ENCODE data around the gene PKN1.
A peak's percentile ranks its signal among the peaks of the same experiment; 100 is the strongest.

The PKN1 gene

GRCh38 chr19:14472202-14472938 is 39.3 kb downstream of the PKN1 start:
- Histone ChIP-seq H3K4me3 (no peak overlapping the region), H3K27me3 (ENCODE audit: low read depth) (no peaks in the 10 kb centered on the region), H3K36me3 (replicated peaks) (peaks cover 18% of the 10 kb centered on the region), H3K4me1 (peaks cover 7% of the 10 kb centered on the region), H3K9me3 (no peaks in the 10 kb centered on the region)
- in situ Hi-C loops (cut with MboI; ENCODE audit: low sequenced_read_pairs): no loop called here
- peak; percentile 22 to 91 for DNase-seq (ENCODE audit: low spot score in 2 of 2)

GRCh38 chr19:14473073-14473977 is 40.2 kb downstream of the PKN1 start:
- DNase-seq (ENCODE audit: low spot score in 2 of 2): no peak
- no peaks in the 10 kb centered on the region for H3K27me3 ChIP-seq (ENCODE audit: low read depth)
- H3K4me1 ChIP-seq: peaks cover 7% of the 10 kb centered on the region
- H3K4me3 ChIP-seq: no peak overlapping the region
- peaks cover 19% of the 10 kb centered on the region for H3K36me3 ChIP-seq (replicated peaks)
- in situ Hi-C loops (cut with MboI; ENCODE audit: low sequenced_read_pairs): no loop called here
- H3K9me3 ChIP-seq: no peaks in the 10 kb centered on the region

- Histone ChIP-seq H3K27me3 (ENCODE audit: low read depth) (no peaks in the 10 kb centered on the region), H3K36me3 (replicated peaks) (peaks cover 24% of the 10 kb centered on the region), H3K4me1 (peaks cover 7% of the 10 kb centered on the region), H3K4me3 (no peak overlapping the region), H3K9me3 (no peaks in the 10 kb centered on the region)
- no peak for DNase-seq (ENCODE audit: low spot score in 2 of 2)
- in situ Hi-C loops (cut with MboI; ENCODE audit: low sequenced_read_pairs): no loop called here
Observed at GRCh38 chr19:14473978-14474578, 41.0 kb downstream of the PKN1 start.

- Histone ChIP-seq H3K4me1 (peaks cover 7% of the 10 kb centered on the region), H3K36me3 (replicated peaks) (peaks cover 27% of the 10 kb centered on the region), H3K9me3 (no peaks in the 10 kb centered on the region), H3K27me3 (ENCODE audit: low read depth) (no peaks in the 10 kb centered on the region), H3K4me3 (no peak overlapping the region)
- no peak for DNase-seq (ENCODE audit: low spot score in 2 of 2)
- in situ Hi-C loops (cut with MboI; ENCODE audit: low sequenced_read_pairs): no loop called here
Observed at GRCh38 chr19:14474827-14475226, 41.7 kb downstream of the PKN1 start.

- peak in 1 of 2 experiments; percentile 62 for DNase-seq (ENCODE audit: low spot score in 2 of 2)
- Histone ChIP-seq H3K27me3 (ENCODE audit: low read depth) (no peaks in the 10 kb centered on the region), H3K4me1 (peaks cover 7% of the 10 kb centered on the region), H3K9me3 (no peaks in the 10 kb centered on the region), H3K36me3 (replicated peaks) (peaks cover 28% of the 10 kb centered on the region), H3K4me3 (0 out of 2 replicates have a peak within 1 kb of the TSS, but pooled peaks have one; percentile 6)
- in situ Hi-C loops (cut with MboI; ENCODE audit: low sequenced_read_pairs): no loop called here
Observed at GRCh38 chr19:14475251-14476073, 42.4 kb downstream of the PKN1 start, which contains the start of gene PTGER1. Gene PTGER1 (minus strand): TSS chr19:14475354. CDS start chr19:14474320, 1,034 bp downstream.

GRCh38 chr19:14476327-14476672 is 43.2 kb downstream of the PKN1 start:
- H3K27me3 ChIP-seq (ENCODE audit: low read depth): no peaks in the 10 kb centered on the region
- peaks cover 7% of the 10 kb centered on the region for H3K4me1 ChIP-seq
- in situ Hi-C loops (cut with MboI; ENCODE audit: low sequenced_read_pairs): no loop called here
- no peak overlapping the region for H3K4me3 ChIP-seq
- H3K36me3 ChIP-seq (replicated peaks): peaks cover 29% of the 10 kb centered on the region
- no peaks in the 10 kb centered on the region for H3K9me3 ChIP-seq
- no peak for DNase-seq (ENCODE audit: low spot score in 2 of 2)

GRCh38 chr19:14476673-14477401 is 43.7 kb downstream of the PKN1 start:
- no peaks in the 10 kb centered on the region for H3K27me3 ChIP-seq (ENCODE audit: low read depth)
- no peaks in the 10 kb centered on the region for H3K9me3 ChIP-seq
- peaks cover 29% of the 10 kb centered on the region for H3K36me3 ChIP-seq (replicated peaks)
- DNase-seq (ENCODE audit: low spot score in 2 of 2): no peak
- no peak overlapping the region for H3K4me3 ChIP-seq
- in situ Hi-C loops (cut with MboI; ENCODE audit: low sequenced_read_pairs): no loop called here
- peaks cover 7% of the 10 kb centered on the region for H3K4me1 ChIP-seq

- H3K27me3 ChIP-seq (ENCODE audit: low read depth): no peaks in the 10 kb centered on the region
- no peaks in the 10 kb centered on the region for H3K9me3 ChIP-seq
- in situ Hi-C loops (cut with MboI; ENCODE audit: low sequenced_read_pairs): no loop called here
- peaks cover 2% of the 10 kb centered on the region; the same call in 1 of the 2 replicates for H3K4me1 ChIP-seq
- no peak for DNase-seq (ENCODE audit: low spot score in 2 of 2)
- peaks cover 29% of the 10 kb centered on the region for H3K36me3 ChIP-seq (replicated peaks)
- H3K4me3 ChIP-seq: no peak overlapping the region
Observed at GRCh38 chr19:14477418-14478112, 44.5 kb downstream of the PKN1 start.

- in situ Hi-C loops (cut with MboI; ENCODE audit: low sequenced_read_pairs): no loop called here
- Histone ChIP-seq H3K27me3 (ENCODE audit: low read depth) (no peaks in the 10 kb centered on the region), H3K4me1 (0 out of 2 replicates have a peak, but pooled peaks cover 2% of the 10 kb centered on the region), H3K36me3 (replicated peaks) (peaks cover 29% of the 10 kb centered on the region), H3K9me3 (no peaks in the 10 kb centered on the region), H3K4me3 (no peak overlapping the region)
- no peak for DNase-seq (ENCODE audit: low spot score in 2 of 2)
Observed at GRCh38 chr19:14478113-14478545, 45.0 kb downstream of the PKN1 start.

GRCh38 chr19:14479309-14479974 is 46.3 kb downstream of the PKN1 start:
- peaks cover 29% of the 10 kb centered on the region for H3K36me3 ChIP-seq (replicated peaks)
- in situ Hi-C loops (cut with MboI; ENCODE audit: low sequenced_read_pairs): no loop called here
- no peak for DNase-seq (ENCODE audit: low spot score in 2 of 2)
- H3K9me3 ChIP-seq: no peaks in the 10 kb centered on the region
- H3K27me3 ChIP-seq (ENCODE audit: low read depth): no peaks in the 10 kb centered on the region
- no peak overlapping the region for H3K4me3 ChIP-seq
- H3K4me1 ChIP-seq: 0 out of 2 replicates have a peak, but pooled peaks cover 2% of the 10 kb centered on the region

GRCh38 chr19:14479975-14480699 is 47.0 kb downstream of the PKN1 start:
- Histone ChIP-seq H3K36me3 (replicated peaks) (peaks cover 29% of the 10 kb centered on the region), H3K27me3 (ENCODE audit: low read depth) (no peaks in the 10 kb centered on the region), H3K9me3 (no peaks in the 10 kb centered on the region), H3K4me3 (no peak overlapping the region), H3K4me1 (0 out of 2 replicates have a peak, but pooled peaks cover 2% of the 10 kb centered on the region)
- DNase-seq (ENCODE audit: low spot score in 2 of 2): peak; percentile 52 to 80
- in situ Hi-C loops (cut with MboI; ENCODE audit: low sequenced_read_pairs): no loop called here
